ENCODE data around the gene CAPSL. TPM values are rescaled to one million over a fixed set of nuclear protein-coding genes. Genes with fewer than 3 reads are reported as not detected.

Gene CAPSL
- total and polyA plus RNA-seq, 2 of the 8 experiments (the other 6 are each of a cell fraction or from before 2014, with no cell fraction given): not detected

DNA sequence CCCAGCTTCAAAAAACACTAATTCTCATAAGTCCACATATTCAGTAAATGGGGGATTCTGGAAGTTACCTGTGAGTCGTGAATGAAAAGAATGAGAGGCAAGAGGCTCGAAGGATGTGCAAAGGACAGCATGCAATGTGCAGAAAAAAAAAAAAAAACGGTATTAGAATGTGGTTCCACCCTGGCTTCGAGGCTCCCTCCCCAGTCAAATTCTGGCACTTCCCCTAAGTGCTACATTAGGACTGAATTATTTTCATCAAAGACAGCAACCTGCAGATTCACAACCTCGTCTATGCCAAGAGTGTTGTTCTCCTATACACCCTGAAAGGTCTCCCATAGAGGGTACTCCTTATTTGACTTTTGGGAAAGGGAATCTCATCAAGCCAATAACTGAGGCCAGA lies 16.5 kb downstream of the CAPSL start:
- H3K14ac ChIP-seq (ENCODE audit: insufficient read length): no peak overlapping the region

More for the DNA sequence above, 16.5 kb downstream of the CAPSL start:
- Histone ChIP-seq H3K4me3 (ENCODE audit: extremely low read depth in 1 of 4, insufficient read depth in 2 of 4, low read depth in 3 of 4, low read length in 4 of 4) (no peak overlapping the region), H3K79me2 (ENCODE audit: control insufficient read depth in 1 of 2, insufficient read depth in 2 of 2, low read length in 2 of 2) (no peaks in the 10 kb centered on the region), H4K5ac (ENCODE audit: insufficient read length, low read depth, low read length) (no peak overlapping the region), H4K8ac (ENCODE audit: extremely low read depth, insufficient read depth, low read length) (no peak overlapping the region), H2BK5ac (ENCODE audit: low read depth, low read length) (no peak overlapping the region), H2BK20ac (ENCODE audit: low read length) (no peak overlapping the region), H4K20me1 (replicated peaks in 1 of 2; ENCODE audit: control insufficient read depth in 1 of 2, insufficient read depth in 2 of 2, low read length in 2 of 2) (peaks cover 1 to 3% of the 10 kb centered on the region in 2 experiments), H3K23me2 (ENCODE audit: low read depth, low read length) (no peaks in the 10 kb centered on the region), H3K18ac (ENCODE audit: extremely low read depth, low read length) (no peak overlapping the region), H2AFZ (ENCODE audit: low read length) (no peak overlapping the region), H2AK5ac (ENCODE audit: low read depth, low read length) (no peak overlapping the region), H3K56ac (replicated peaks; ENCODE audit: insufficient read length, low read depth, low read length) (no peak overlapping the region), H3K9me3 (ENCODE audit: insufficient read depth in 2 of 2, low read depth in 1 of 2, low read length in 1 of 2) (no peaks in the 10 kb centered on the region), H3K4me1 (replicated peaks in 1 of 4; ENCODE audit: control insufficient read depth in 3 of 4, insufficient read depth in 4 of 4, low read length in 3 of 4) (no peaks in the 10 kb centered on the region), H3K36me3 (ENCODE audit: control insufficient read depth in 2 of 4, insufficient read depth in 4 of 4, low read length in 3 of 4) (no peaks in the 10 kb centered on the region), H3K4me2 (ENCODE audit: insufficient read depth in 1 of 2, low read depth in 2 of 2, low read length in 2 of 2) (no peak overlapping the region), H3K9ac (replicated peaks in 1 of 4; ENCODE audit: extremely low read depth in 1 of 4, low read depth in 3 of 4, low read length in 3 of 4) (no peak overlapping the region), H3K23ac (ENCODE audit: insufficient read length) (no peak overlapping the region), H3K79me1 (ENCODE audit: low read depth, low read length) (no peaks in the 10 kb centered on the region), H4K91ac (replicated peaks; ENCODE audit: insufficient read length, low read length) (no peak overlapping the region), H3K27me3 (replicated peaks in 1 of 4; ENCODE audit: control insufficient read depth in 3 of 4, extremely low read depth in 1 of 4, insufficient read depth in 3 of 4, low read length in 3 of 4) (peaks cover 5 to 23% (median 16%) of the 10 kb centered on the region in 4 experiments), H3K4ac (replicated peaks; ENCODE audit: insufficient read length, low read depth, low read length) (no peak overlapping the region), H2BK12ac (ENCODE audit: low read depth, low read length) (no peak overlapping the region), H3K27ac (ENCODE audit: low read depth, low read length) (no peak overlapping the region), H2BK15ac (ENCODE audit: low read length) (no peak overlapping the region), H2BK120ac (replicated peaks; ENCODE audit: low read depth, low read length) (no peak overlapping the region)
- FAIRE-seq: no peak
- 84% methylated on average over 5 of the region's 5 CpGs; no CpG with 5 or more reads in 1 of the 2 experiments for WGBS, 2 experiments (ENCODE audit: extremely low coverage in 1 of 2, insufficient coverage in 1 of 2, insufficient read length in 1 of 2, insufficient replicate concordance in 2 of 2, low coverage in 1 of 2, low lambda C conversion rate in 2 of 2, missing lambda C conversion rate in 1 of 2)
- DNase-seq (ENCODE audit: low read depth in 1 of 2, low spot score in 2 of 2): no peak
- no peak for TF ChIP-seq BRCA1 (IDR thresholded peaks at IDR 0.05; ENCODE audit: low read depth, low read length)
- TF ChIP-seq CEBPB (IDR thresholded peaks at IDR 0.05; ENCODE audit: low read depth, low read length): no peak
- TF ChIP-seq SUZ12 (IDR thresholded peaks at IDR 0.05; ENCODE audit: low read length): no peak
- no peak for TF ChIP-seq SP4 (IDR thresholded peaks at IDR 0.05; ENCODE audit: low read length)
- TF ChIP-seq SIN3A (conservative IDR thresholded peaks at IDR 0.05 in 1 of 2, IDR thresholded peaks at IDR 0.05 in 1 of 2; ENCODE audit: low read depth in 1 of 2, low read length in 2 of 2): no peak
- no peak for TF ChIP-seq ZNF274 (IDR thresholded peaks at IDR 0.05; ENCODE audit: borderline replicate concordance, extremely low read depth, low read length)
- no peak for TF ChIP-seq CTBP2 (IDR thresholded peaks at IDR 0.05; ENCODE audit: borderline replicate concordance, insufficient read depth, insufficient read length, low read length)
- TF ChIP-seq BACH1 (IDR thresholded peaks at IDR 0.05; ENCODE audit: low read length): no peak
- no peak for TF ChIP-seq EP300 (IDR thresholded peaks at IDR 0.05; ENCODE audit: borderline replicate concordance in 1 of 2, low read depth in 2 of 2, low read length in 2 of 2)
- ChIA-PET CTCF (ENCODE audit: partially characterized antibody) (interaction anchor here (0.5 to 3.5 kb wide), 3 partner anchors 143 to 1319 kb away, joined by 3 to 18 read pairs (median 4); no protein-coding TSS in a partner anchor), POLR2A (ENCODE audit: partially characterized antibody) (no interaction called here)
